HepG2 (cell line): ENCODE results near the gene GNB1.

Experiments
- CTCF ChIP-seq: sonication (generic); formaldehyde crosslinking; IDR thresholded peaks from 2 replicates; pipeline ENCODE4 v1.5.0; 2020; ENCODE audit warnings: mild to moderate bottlenecking, missing genetic modification reagents, moderate library complexity
- EZH2 ChIP-seq: conservative IDR thresholded peaks from 2 replicates; pipeline ENCODE4 v1.6.1; 2012; ENCODE audit warnings: mild to moderate bottlenecking, low read depth, low read length, moderate library complexity
- GFI1 ChIP-seq: sonication (generic); formaldehyde crosslinking; IDR thresholded peaks from 2 replicates; pipeline ENCODE4 v1.5.0; 2020; ENCODE audit warnings: missing genetic modification reagents, mild to moderate bottlenecking, borderline replicate concordance
- JUND ChIP-seq: sonication (generic); formaldehyde crosslinking; IDR thresholded peaks from 2 replicates; pipeline ENCODE4 v1.8.0; 2022; ENCODE audit warnings: mild to moderate bottlenecking, missing genetic modification reagents
- KDM1A ChIP-seq: IDR thresholded peaks from 2 replicates; pipeline ENCODE4 v1.6.1; 2016; ENCODE audit warnings: missing compliant biosample characterization
- NR2F2 ChIP-seq: IDR thresholded peaks from 2 replicates; pipeline ENCODE4 v1.6.1; 2012; ENCODE audit warnings: low read depth, inconsistent platforms, borderline replicate concordance
- SP2 ChIP-seq: sonication (generic); formaldehyde crosslinking; IDR thresholded peaks from 2 replicates; pipeline ENCODE4 v1.5.1; 2020; ENCODE audit warnings: mild to moderate bottlenecking, missing genetic modification reagents
- SUZ12 ChIP-seq: fragments of 150-350 bp; IDR thresholded peaks from 2 replicates; pipeline ENCODE4 v1.6.1; 2014; ENCODE audit warnings: low read depth, low read length
- TAF1 ChIP-seq: sonication (generic); formaldehyde crosslinking; IDR thresholded peaks from 2 replicates; pipeline ENCODE4 v1.4.0; 2020; ENCODE audit warnings: missing genetic modification reagents
- TP53 ChIP-seq: sonication (generic); formaldehyde crosslinking; conservative IDR thresholded peaks from 2 replicates; pipeline ENCODE4 v1.4.0; 2020; ENCODE audit warnings: missing genetic modification reagents
- ZBTB39 ChIP-seq: sonication (generic); formaldehyde crosslinking; IDR thresholded peaks from 2 replicates; pipeline ENCODE4 v1.5.0; 2020; ENCODE audit warnings: missing genetic modification reagents
- ZNF407 ChIP-seq: sonication (generic); formaldehyde crosslinking; IDR thresholded peaks from one replicate; pipeline ENCODE4 v1.5.1; 2020; ENCODE audit warnings: mild to moderate bottlenecking, missing genetic modification reagents; ENCODE audit errors: not compliant biosample characterization

- TF ChIP-seq GFI1 (CRISPR knock-in tag) = no peak
- TF ChIP-seq JUND (CRISPR knock-in tag) = no peak
- no peak for TF ChIP-seq EZH2
- no peak for TF ChIP-seq CTCF (CRISPR knock-in tag)
- TF ChIP-seq NR2F2 = no peak
- no peak for TF ChIP-seq SP2 (CRISPR knock-in tag)
- TF ChIP-seq SUZ12 = no peak
- TF ChIP-seq ZNF407 (CRISPR knock-in tag) = no peak
- no peak for TF ChIP-seq ZBTB39 (CRISPR knock-in tag)
- no peak for TF ChIP-seq TAF1 (CRISPR knock-in tag)
- TF ChIP-seq KDM1A (CRISPR knock-in tag) = no peak
- no peak for TF ChIP-seq TP53 (CRISPR knock-in tag)
Observed at GRCh38 chr1:1773874-1774273, 117.0 kb downstream of the GNB1 start.
